HL-60 (cell line): Measurements from ENCODE around the gene FADS6.

Source experiments
- CTCF ChIP-seq: IDR thresholded peaks from one replicate; pipeline ENCODE4 v1.5.1; 2011; ENCODE audit warnings: low read length, control low read depth, inconsistent platforms; ENCODE audit not compliant: insufficient read depth
- POLR2AphosphoS5 ChIP-seq: IDR thresholded peaks from 2 replicates; pipeline ENCODE4 v1.6.1; 2012; ENCODE audit warnings: low read depth

DNA sequence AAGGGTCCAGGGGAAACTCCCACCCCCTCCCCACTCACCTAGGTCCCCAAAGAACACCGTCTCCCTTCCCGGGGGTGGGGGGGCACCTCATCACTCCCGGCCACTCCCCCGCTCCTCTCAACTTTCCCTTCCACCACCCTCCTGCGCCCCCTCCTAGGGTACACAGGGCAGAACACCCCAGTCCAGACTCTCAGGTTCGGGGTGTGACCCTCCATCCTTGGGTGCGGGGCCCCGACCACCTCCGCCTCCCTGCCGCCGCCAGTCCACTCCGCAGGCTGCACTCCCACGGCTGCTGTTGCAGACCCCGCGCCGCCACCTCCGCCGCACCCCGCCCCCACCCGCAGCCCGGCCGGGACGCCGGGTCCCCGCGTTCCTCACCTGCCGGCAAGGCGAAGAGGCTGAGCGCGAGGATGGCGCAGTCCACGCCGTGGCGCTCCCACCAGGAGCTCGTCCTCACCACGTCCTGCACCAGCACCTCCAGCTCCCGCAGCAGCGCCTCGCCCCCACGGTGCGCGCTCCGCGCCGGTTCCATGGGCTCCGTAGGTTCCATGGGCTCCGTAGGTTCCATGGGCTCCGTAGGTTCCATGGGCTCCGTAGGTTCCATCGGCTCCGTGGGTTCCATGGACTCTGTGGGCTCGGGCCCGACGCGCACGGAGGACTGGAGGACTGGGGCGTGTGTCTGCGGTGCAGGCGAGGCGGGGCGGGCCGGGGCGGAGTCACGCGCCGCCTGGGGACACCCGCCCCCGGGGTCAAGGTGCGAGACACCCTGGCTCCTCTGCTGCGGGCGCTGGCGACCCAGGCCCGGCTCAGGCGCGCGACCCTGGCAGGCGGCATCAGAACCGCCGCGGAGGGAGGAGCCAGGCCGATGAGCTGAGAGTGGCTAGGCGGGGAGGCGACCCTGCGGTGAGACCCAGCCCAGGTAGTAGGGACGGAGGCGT lies at the start of gene FADS6:
- TF ChIP-seq POLR2AphosphoS5 = no peak
- TF ChIP-seq CTCF = no peak
